Urinary bladder (tissue), 4 donors: Measurements from ENCODE around the gene PGAP2. TPM values are rescaled to one million over a fixed set of nuclear protein-coding genes. Genes with fewer than 3 reads are reported as not detected.

Experiments used
- DNase-seq: peaks from one replicate; pipeline ENCODE4 v3.0.0-alpha.2; 2015; ENCODE audit errors: extremely low spot score
- H3K27ac ChIP-seq: one replicate; pipeline ENCODE4 v1.5.1; 2013; ENCODE audit warnings: low read depth, mild to moderate bottlenecking, moderate library complexity
- H3K36me3 ChIP-seq: one replicate; pipeline ENCODE4 v1.6.1; 2013; ENCODE audit warnings: mild to moderate bottlenecking, moderate library complexity; ENCODE audit not compliant: insufficient read depth
- H3K4me1 ChIP-seq: one replicate; pipeline ENCODE4 v1.6.1; 2013; ENCODE audit warnings: mild to moderate bottlenecking, moderate library complexity; ENCODE audit not compliant: insufficient read depth
- H3K4me3 ChIP-seq: one replicate; pipeline ENCODE4 v1.5.1; 2013; ENCODE audit warnings: low read depth, low read length
- WGBS: extraction: QIAGEN DNeasy Blood & Tissue Kit; methylation state at CpG from one replicate; pipeline ENCODE4 v1.1.7; 2013; 5-methylcytosine and 5-hydroxymethylcytosine counted together
- polyA plus RNA-seq: library from polyadenylated mRNA; stranded (reverse); fragments of 200-250 nt; gene quantifications from one replicate; pipeline ENCODE4 v1.2.3, GENCODE V29; 2013
- total RNA-seq: library from RNA; depleted of rRNA; stranded (reverse); fragments of >200 nt; gene quantifications from one replicate; pipeline ENCODE4 v1.2.3, GENCODE V29; 2014
- donor health status: healthy with polysubstance abuse.
- donor health status: healthy.

PGAP2 gene
- total and polyA plus RNA-seq, 2 donors, result 12.7 to 15.3 TPM

DNA sequence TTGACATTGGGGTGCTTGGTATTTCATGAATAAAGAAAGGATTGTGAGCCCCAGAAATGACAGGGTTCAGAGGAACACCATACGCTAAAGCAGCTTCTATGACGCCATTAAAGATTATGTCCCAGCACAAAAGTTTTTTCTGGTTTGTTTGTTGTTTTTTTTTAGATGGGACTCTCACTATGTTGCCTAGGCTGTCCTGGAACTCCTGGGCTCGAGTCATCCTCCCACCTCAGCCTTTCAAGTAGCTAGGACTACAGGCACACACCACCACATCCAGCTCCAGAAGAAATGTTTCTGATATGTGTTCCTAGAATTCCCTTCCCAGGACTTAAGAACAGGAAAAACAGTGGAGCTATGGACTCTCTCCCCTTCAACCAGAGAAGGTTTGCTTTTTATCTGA is 35.0 kb downstream of the PGAP2 start:
- no peak for DNase-seq
- no peaks in the 10 kb centered on the region for H3K36me3 ChIP-seq
- no peak overlapping the region for H3K27ac ChIP-seq
- H3K4me1 ChIP-seq, result no peaks in the 10 kb centered on the region
- no peak overlapping the region for H3K4me3 ChIP-seq
- 87% methylated on average over 3 of the region's 3 CpGs for WGBS

DNA sequence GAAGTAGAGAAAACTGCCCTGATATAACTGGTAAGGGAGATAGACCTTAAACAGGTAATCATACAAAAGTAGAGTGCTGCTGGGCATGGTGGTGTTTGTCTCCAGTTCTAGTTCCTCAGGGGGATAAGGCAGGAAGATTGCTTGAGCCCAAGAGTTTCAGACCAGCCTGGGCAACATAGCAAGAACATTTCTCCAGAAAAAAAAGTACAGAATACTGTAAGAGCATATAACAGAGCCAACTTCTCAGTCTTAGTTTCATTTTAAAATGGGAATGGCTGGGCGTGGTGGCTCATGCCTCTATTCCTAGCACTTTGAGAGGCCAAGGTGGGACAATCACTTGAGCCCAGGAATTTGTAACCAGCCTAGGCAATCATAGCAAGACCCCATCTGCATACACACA is 36.9 kb downstream of the PGAP2 start:
- no peaks in the 10 kb centered on the region for H3K4me1 ChIP-seq
- WGBS, result 94% methylated on average over 1 of the region's 1 CpG
- no peak overlapping the region for H3K4me3 ChIP-seq
- DNase-seq, result no peak
- no peaks in the 10 kb centered on the region for H3K36me3 ChIP-seq
- H3K27ac ChIP-seq, result no peak overlapping the region

DNA sequence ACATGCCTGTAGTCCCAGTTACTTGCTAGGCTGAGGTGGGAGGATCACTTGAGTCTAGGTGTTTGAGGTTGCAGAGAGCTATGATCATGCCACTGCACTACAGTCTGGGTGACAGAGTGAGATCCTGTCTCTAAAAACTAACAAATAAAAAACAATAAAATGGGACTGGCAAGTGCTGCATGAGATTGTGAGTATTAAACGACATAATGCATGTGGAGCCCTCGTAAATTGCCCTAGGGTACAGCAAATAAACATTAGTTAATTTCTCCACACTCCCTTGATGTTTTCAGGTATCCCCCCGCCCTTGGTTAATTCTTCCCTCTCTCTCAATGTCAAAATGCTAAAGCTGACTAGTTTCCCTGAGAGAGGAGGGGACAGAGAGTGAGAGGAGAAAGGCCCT is 37.3 kb downstream of the PGAP2 start:
- 75% methylated on average over 3 of the region's 3 CpGs for WGBS
- Histone ChIP-seq H3K36me3 (no peaks in the 10 kb centered on the region), H3K4me1 (no peaks in the 10 kb centered on the region), H3K4me3 (no peak overlapping the region), H3K27ac (no peak overlapping the region)
- no peak for DNase-seq

DNA sequence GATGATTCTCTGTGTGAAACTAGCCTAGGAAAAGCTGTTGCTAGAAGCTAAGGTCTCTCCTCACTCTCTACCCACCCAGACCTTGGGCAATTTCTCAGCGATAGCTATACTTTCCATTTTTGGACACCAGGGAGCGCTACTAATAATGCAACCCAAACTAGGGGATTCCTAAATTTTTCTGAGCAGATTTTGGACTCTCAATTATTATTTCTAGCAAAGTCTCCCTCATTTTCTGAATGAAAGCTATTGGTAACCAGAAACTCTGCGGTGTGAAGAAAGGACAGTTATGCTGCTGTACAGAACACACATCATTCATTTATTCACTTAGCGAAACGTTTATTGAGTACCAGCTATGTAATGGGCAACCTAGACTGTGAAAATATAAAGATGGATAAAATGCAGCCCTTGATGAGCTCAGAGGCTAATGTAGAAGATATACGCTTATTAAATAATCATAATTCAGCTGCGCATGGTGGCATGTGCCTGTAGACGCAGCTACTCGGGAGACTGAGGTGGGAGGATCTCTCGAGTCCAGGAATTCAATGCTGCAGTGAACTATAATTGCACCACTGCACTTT is 41.0 kb downstream of the PGAP2 start:
- whole genome bisulfite sequencing, result 67% methylated on average over 10 of the region's 10 CpGs
- no peaks in the 10 kb centered on the region for H3K36me3 ChIP-seq
- no peak overlapping the region for H3K27ac ChIP-seq
- H3K4me3 ChIP-seq, result no peak overlapping the region
- H3K4me1 ChIP-seq, result no peaks in the 10 kb centered on the region
- no peak for DNase-seq

DNA sequence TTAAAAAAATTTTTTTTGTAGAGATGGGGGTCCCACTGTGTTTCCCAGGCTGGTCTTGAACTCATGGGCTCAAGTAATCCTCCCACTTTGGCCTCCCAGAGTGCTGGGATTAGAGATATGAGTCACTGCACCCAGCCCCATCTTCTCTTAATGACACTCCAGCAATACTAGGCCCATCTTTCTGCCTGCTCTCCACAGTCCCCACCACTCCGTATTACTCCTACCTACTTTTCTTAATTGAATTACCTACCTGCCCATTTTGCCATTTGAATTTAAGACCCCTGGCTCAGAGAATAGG is 45.1 kb downstream of the PGAP2 start:
- no peak for DNase-seq
- Histone ChIP-seq H3K27ac (no peak overlapping the region), H3K36me3 (no peaks in the 10 kb centered on the region), H3K4me3 (no peak overlapping the region), H3K4me1 (peaks cover 5% of the 10 kb centered on the region)
- WGBS, result 95% methylated on average over 1 of the region's 1 CpG

DNA sequence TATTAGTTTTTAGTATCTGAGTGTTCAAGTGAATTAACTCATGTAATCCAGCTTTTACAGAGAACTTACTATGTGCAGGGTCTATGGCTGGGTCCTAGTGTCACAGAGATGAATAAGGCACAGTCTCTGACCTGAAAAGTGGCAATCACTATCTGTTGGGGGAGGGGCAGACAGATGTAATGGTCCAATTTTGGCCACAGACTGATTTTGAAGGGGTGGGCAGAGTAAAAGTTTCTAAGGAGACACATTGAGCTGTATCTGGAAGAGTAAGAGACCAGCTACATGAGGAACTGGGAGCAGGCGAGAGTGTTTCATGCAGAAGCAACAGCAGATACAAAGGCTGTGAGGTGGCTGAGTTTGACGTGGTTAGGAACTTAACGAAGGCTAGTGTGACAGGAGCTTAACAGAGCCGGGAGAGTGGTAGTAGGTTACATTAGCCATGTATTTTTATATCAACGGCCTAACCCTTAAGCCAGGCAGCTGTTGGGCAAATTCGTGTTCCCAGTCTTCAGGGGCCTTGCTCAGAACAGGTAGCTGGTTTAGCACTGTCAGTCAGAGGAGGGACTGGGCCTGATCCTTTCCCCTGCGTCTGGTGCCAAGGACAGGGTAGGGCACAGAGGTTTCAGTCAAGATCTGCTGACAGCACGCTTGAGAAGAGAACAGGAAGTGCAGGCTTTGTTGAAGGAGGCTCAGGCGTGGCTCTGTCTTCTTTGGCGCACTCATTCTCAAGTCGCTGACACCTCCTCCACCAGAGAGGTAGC is 45.7 kb downstream of the PGAP2 start:
- Histone ChIP-seq H3K4me3 (no peak overlapping the region), H3K27ac (peak overlapping the region; percentile 73), H3K4me1 (peaks cover 5% of the 10 kb centered on the region), H3K36me3 (no peaks in the 10 kb centered on the region)
- WGBS, result 69% methylated on average over 11 of the region's 11 CpGs
- no peak for DNase-seq

DNA sequence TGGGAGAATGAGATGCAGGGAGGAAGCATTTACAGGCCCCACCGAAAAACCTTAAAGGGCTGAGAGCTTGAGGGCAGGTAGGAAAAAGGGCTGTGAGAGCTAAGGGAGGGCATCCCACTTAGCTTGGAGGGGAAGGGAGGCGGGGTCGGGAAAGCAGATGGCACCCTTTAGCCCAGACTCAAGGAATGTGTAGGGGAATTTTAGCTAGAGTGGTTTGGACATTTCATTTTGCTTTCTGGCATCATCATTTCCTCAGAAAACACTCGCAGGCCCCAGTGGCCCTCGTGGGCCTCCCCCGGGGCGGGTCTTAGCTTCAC is 46.3 kb downstream of the PGAP2 start:
- H3K27ac ChIP-seq, result peak overlapping the region; percentile 51
- 20% methylated on average over 7 of the region's 7 CpGs for WGBS
- no peak overlapping the region for H3K4me3 ChIP-seq
- H3K4me1 ChIP-seq, result peaks cover 5% of the 10 kb centered on the region
- DNase-seq, result no peak
- no peaks in the 10 kb centered on the region for H3K36me3 ChIP-seq

DNA sequence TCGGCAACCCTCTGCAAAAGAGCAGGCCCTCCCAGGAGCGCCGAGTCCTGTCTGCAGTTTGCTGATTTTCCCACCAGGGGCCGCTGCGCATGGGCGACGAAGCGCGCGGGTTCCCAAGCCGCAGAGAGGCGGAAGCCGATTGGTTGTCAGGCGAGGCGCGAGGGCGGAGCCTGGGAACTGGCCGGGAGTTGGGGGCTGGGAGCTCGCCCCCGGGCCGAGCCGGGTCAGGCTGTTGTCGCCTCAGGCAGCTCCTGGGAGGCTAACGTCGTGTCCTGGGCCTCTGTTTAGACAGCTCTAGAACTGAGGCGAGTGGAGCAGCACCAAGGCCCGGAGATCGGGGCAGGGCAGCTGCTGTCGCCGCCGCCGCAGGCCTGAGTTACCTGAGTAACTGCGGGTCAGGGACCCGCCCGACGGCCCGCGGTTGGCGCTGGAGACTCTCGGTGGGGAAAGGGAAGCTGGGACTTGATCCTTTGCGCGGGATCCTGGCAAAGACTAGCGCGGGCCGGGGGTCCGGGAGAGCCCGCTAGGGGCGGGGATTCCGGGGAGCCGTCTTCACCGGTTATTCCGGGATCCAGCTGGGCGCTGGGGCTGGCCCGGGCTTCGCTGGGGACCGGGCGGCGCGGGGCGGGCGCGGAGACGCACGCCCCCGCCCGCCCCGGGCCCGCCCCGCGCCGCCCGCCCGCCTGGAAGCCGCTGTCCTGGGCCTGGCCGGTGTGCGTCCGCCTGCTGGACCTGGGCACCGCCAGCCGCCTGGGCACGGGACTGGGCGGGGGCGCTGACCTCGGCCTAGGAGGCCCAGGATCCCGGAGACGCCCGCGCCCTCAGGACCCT is 46.8 kb downstream of the PGAP2 start, which contains the start of gene STIM1:
STIM1 (plus strand) TSS at position 688 of the 831 bp plus-strand sequence. CDS start 607 bp downstream, outside the sequence.
- no peaks in the 10 kb centered on the region for H3K36me3 ChIP-seq
- WGBS, result under 1% methylated on average over 86 of the region's 87 CpGs
- H3K4me1 ChIP-seq, result peaks cover 5% of the 10 kb centered on the region

DNA sequence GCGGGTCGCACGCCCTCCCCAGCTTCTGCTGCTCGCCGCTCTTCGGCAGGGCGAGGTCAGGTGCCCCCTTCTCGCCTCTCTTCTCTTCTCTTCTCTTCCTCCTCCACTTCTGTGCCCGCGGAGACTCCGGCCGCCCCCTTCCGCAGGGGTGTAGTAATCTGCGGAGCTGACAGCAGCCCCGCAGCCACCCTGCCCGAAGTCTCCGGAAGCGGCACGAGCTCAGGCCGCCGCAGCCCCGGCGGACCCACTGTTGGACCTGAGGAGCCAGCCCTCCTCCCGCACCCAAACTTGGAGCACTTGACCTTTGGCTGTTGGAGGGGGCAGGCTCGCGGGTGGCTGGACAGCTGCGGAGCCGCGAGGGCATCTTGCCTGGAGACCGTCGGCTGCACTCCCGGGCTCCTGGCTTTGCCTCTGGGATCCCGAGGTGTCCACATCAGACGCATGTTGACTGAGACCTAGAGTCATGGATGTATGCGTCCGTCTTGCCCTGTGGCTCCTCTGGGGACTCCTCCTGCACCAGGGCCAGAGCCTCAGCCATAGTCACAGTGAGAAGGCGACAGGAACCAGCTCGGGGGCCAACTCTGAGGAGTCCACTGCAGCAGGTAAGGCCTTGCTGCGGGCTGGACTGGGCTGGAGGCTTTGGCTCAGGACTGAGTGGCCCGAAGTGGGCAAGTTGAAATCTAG is 47.6 kb downstream of the PGAP2 start:
- H3K4me1 ChIP-seq, result peaks cover 5% of the 10 kb centered on the region

More for the DNA sequence above, 46.8 kb downstream of the PGAP2 start, which contains the start of gene STIM1:
- Histone ChIP-seq H3K4me3 (peak within 1 kb of the TSS; percentile 87), H3K27ac (peak within 1 kb of the TSS; percentile 95)
- DNase-seq, result peak; percentile 90

DNA sequence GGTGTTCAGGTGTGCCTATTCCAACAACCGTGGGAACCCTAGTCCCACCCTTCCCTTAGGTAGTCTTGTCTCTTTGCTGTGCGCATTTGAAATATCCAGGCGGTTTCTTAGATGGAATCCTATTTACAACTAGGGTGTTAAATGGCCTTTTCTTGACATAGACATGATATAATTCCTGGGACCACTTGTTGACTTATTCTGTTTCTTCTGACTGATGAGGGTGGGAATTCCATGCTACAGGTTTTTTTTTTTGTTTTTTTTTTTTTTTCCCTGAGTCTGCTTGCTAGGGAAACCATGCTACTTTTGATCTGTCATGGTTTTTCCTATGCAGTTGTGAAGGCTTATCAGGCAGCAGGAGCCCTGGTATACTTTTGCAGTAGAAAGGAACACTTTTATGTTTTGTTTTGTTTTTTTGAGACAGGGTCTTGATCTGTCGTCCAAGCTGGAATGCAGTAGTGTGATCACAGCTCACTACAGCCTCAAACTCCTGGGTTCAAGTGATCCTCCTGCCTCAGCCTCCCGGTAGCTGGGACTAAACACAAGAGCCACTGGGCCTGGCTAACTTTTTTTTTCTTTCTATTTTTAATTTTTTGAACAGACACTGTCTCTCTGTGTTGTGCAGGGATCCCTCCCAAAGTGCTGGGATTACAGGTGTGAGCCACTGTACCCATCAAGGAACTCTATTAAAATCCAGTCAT is 48.6 kb downstream of the PGAP2 start:
- DNase-seq, result no peak
- H3K27ac ChIP-seq, result no peak overlapping the region
- H3K4me3 ChIP-seq, result peak overlapping the region; percentile 87
- H3K36me3 ChIP-seq, result no peaks in the 10 kb centered on the region
- 57% methylated on average over 5 of the region's 5 CpGs for WGBS
- H3K4me1 ChIP-seq, result peaks cover 5% of the 10 kb centered on the region

More for the DNA sequence above, 47.6 kb downstream of the PGAP2 start:
- Histone ChIP-seq H3K36me3 (no peaks in the 10 kb centered on the region), H3K27ac (peak overlapping the region; percentile 78), H3K4me3 (peak overlapping the region; percentile 87)
- no peak for DNase-seq
- 3% methylated on average over 40 of the region's 40 CpGs for WGBS

DNA sequence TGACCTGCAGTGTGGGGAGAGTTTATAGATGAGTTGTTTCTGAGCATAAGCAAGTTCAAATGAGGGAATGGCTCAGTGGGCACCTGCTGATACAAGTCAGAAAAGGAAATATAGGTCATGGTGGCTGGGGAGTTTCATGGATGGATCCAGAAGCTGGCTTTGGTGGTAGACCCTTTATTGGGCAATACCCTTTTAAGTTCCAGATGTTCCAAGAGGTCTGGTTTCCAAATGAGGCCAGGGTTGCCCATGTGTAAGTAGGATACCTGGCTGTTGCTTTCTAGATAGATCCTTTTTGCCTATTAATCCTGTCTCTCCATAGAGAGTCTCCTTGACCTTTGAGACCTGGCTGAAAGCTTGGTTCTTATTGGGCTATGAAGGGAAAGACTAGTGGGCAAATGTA is 49.3 kb downstream of the PGAP2 start:
- H3K27ac ChIP-seq, result no peak overlapping the region
- no peak for DNase-seq
- H3K4me3 ChIP-seq, result no peak overlapping the region
- no peaks in the 10 kb centered on the region for H3K36me3 ChIP-seq
- H3K4me1 ChIP-seq, result peaks cover 5% of the 10 kb centered on the region

DNA sequence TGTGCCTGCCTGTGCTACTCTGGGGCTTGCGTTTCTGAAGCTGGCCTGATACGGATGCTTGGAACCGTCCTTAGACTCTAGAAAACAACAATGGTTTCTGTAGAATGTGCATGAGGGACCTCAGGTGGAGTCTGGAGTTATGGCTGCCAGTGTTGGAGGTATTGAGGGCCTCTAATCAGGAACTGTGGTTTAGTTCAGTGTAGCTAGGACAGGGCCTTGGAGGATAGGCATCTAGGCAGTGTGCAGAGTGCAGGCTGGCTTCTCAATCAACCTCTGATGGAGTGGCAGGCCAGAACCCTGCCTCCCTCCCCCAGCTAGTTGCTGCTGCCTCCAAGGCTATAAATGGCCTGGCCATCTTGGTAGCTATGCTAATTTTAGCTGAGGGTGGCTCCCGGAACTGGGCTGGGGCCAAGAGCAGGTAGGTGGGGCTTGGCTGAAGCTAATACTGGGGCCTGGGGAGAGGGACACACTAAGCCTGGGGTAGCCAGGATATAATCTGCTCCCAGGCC is 51.1 kb downstream of the PGAP2 start:
- no peak for DNase-seq
- no peak overlapping the region for H3K4me3 ChIP-seq
- WGBS, result 53% methylated on average over 4 of the region's 4 CpGs
- H3K4me1 ChIP-seq, result peaks cover 5% of the 10 kb centered on the region
- H3K36me3 ChIP-seq, result no peaks in the 10 kb centered on the region
- no peak overlapping the region for H3K27ac ChIP-seq

DNA sequence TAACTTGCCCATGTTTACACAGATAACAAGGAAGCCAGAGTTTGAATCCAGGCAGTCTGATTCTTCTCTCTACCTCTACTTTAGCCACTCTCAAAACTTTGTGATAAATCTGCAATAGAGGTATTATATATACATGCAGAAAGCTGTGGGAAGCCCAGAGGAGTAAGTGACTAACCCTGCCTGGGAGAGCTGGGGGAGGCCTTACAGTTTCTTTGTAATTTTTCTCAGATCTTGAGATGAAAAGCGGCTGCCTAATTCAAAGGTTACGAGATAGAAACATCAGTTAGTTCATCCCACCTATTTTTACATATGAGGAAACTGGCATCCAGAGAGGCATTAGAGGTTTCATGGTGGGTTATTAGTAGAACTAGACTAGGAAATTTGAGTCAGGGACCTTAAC is 52.0 kb downstream of the PGAP2 start:
- Histone ChIP-seq H3K4me3 (no peak overlapping the region), H3K4me1 (peaks cover 5% of the 10 kb centered on the region), H3K27ac (no peak overlapping the region), H3K36me3 (no peaks in the 10 kb centered on the region)
- no peak for DNase-seq
- WGBS, result 92% methylated on average over 2 of the region's 2 CpGs
